ENCODE results near the gene ASB5.

GRCh38 chr4:176309772-176310171 is 40.8 kb upstream of the ASB5 start:
- TF ChIP-seq CTCF (IDR thresholded peaks at IDR 0.05; ENCODE audit: control extremely low read depth in 1 of 3, insufficient read depth in 1 of 3, low read depth in 1 of 3, low read length in 3 of 3) (no peak), GTF2F1 (IDR thresholded peaks at IDR 0.05; ENCODE audit: borderline replicate concordance, low read depth, low read length) (no peak), GABPA (IDR thresholded peaks at IDR 0.05; ENCODE audit: borderline replicate concordance, insufficient read depth, low read length) (no peak), SP1 (IDR thresholded peaks at IDR 0.05; ENCODE audit: low read depth, low read length) (no peak), POLR2A (IDR thresholded peaks at IDR 0.05; ENCODE audit: control extremely low read depth in 1 of 2, low read depth in 2 of 2, low read length in 2 of 2) (no peak), CREB1 (IDR thresholded peaks at IDR 0.05) (no peak), TCF12 (IDR thresholded peaks at IDR 0.05; ENCODE audit: low read depth, low read length) (no peak), ZNF274 (IDR thresholded peaks at IDR 0.05; ENCODE audit: borderline replicate concordance, extremely low read depth, low read length) (no peak), JUND (IDR thresholded peaks at IDR 0.05; ENCODE audit: low read length) (no peak), E2F6 (IDR thresholded peaks at IDR 0.05) (no peak), SIN3A (conservative IDR thresholded peaks at IDR 0.05 in 1 of 2, IDR thresholded peaks at IDR 0.05 in 1 of 2; ENCODE audit: low read depth in 1 of 2, low read length in 2 of 2) (no peak), ATF3 (IDR thresholded peaks at IDR 0.05; ENCODE audit: insufficient read depth, low read depth, low read length) (no peak)

All from H1 (cell line).